ENCODE results near the gene PLEKHO2.
"Not testable (repeated sequence)": the region's sequence is repeated elsewhere in the genome, so short reads cannot be mapped to it uniquely, and the experiment has no call there.

PLEKHO2 gene

GRCh38 chr15:64841344-64842095 is at the start of gene PLEKHO2:
Gene PLEKHO2, plus strand, starts transcription at chr15:64841915. Its CDS starts 102 bp downstream, at chr15:64842017.
- peak within 1 kb of the TSS; percentile 94 for H3K4me3 ChIP-seq (ENCODE audit: insufficient read depth, low read length, poor library complexity, severe bottlenecking)
- peak within 1 kb of the TSS; percentile 94 for H3K4me2 ChIP-seq (ENCODE audit: low read depth, low read length, poor library complexity, severe bottlenecking)
- H3F3A ChIP-seq (ENCODE audit: insufficient read depth), result peaks cover 10% of the 10 kb centered on the region; the same call in 1 of the 2 replicates
- H2AFZ ChIP-seq (ENCODE audit: low read depth, low read length, severe bottlenecking), result peak within 1 kb of the TSS; percentile 36
- peak within 1 kb of the TSS; percentile 3; the same call in 1 of the 2 replicates for H3K27ac ChIP-seq (ENCODE audit: low read depth, low read length)
- peak within 1 kb of the TSS; percentile 94 for H3K9ac ChIP-seq (ENCODE audit: low read length)
- no peak for TF ChIP-seq EZH2phosphoT487 (conservative IDR thresholded peaks at IDR 0.05; ENCODE audit: low read length)
- TF ChIP-seq, protein P1, sequence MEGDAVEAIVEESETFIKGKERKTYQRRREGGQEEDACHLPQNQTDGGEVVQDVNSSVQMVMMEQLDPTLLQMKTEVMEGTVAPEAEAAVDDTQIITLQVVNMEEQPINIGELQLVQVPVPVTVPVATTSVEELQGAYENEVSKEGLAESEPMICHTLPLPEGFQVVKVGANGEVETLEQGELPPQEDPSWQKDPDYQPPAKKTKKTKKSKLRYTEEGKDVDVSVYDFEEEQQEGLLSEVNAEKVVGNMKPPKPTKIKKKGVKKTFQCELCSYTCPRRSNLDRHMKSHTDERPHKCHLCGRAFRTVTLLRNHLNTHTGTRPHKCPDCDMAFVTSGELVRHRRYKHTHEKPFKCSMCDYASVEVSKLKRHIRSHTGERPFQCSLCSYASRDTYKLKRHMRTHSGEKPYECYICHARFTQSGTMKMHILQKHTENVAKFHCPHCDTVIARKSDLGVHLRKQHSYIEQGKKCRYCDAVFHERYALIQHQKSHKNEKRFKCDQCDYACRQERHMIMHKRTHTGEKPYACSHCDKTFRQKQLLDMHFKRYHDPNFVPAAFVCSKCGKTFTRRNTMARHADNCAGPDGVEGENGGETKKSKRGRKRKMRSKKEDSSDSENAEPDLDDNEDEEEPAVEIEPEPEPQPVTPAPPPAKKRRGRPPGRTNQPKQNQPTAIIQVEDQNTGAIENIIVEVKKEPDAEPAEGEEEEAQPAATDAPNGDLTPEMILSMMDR (IDR thresholded peaks at IDR 0.05; ENCODE audit: insufficient read depth, low read length, poor library complexity, severe bottlenecking), result no peak
- peaks cover 23% of the 10 kb centered on the region for H3K79me2 ChIP-seq (ENCODE audit: insufficient read depth, low read length)
- H3K36me3 ChIP-seq (ENCODE audit: low read length), result no peaks in the 10 kb centered on the region
- no peaks in the 10 kb centered on the region for H3K9me3 ChIP-seq (ENCODE audit: insufficient read depth, low read length)
- H4K20me1 ChIP-seq (ENCODE audit: low read depth, low read length), result no peaks in the 10 kb centered on the region
- H3K9me2 ChIP-seq (replicated peaks; ENCODE audit: insufficient read depth, low read length), result no peaks in the 10 kb centered on the region
- no peaks in the 10 kb centered on the region for H3K27me3 ChIP-seq (ENCODE audit: low read length)

DNA sequence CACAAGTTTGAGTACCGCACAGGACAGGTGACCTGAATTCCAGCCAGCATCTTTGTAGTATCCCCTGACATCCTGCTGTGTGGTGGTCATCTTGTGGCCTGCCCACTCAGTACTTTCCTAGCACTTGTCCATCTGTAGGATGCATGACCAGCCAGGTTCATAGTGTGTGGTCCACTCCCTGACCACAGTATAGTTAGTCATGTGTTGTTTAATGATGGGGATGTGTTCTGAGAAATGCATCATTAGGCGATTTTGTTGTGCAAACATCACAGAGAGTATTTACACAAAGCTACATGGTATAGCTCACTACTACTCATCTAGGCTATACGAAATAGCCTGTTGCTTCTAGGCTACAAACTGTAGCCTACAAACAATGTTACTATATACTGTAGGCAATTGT is 49.4 kb upstream of the PLEKHO2 start:
- H3F3A ChIP-seq (ENCODE audit: insufficient read depth), result no peaks in the 10 kb centered on the region
- H3K79me2 ChIP-seq (ENCODE audit: insufficient read depth, low read length), result no peaks in the 10 kb centered on the region
- no peaks in the 10 kb centered on the region for H3K27me3 ChIP-seq (ENCODE audit: low read length)

DNA sequence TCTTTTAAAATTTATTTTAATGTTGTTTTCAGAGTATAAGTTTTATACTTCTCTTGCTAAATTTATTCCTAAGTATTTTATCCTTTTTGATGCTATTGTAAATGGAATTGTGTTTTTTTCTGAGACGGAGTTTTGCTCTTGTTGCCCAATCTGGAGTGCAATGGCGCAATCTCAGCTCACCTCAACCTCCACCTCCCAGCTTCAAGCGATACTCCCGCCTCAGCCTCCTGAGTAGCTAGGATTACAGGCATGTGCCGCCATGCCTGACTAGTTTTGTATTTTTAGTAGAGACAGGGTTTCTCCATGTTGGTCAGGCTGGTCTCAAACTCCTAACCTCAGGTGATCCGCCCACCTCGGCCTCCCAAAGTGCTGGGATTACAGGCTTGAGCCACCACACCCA is 46.4 kb upstream of the PLEKHO2 start:
- H4K20me1 ChIP-seq (ENCODE audit: low read depth, low read length); H3K4me2 ChIP-seq (ENCODE audit: low read depth, low read length, poor library complexity, severe bottlenecking); H3K9ac ChIP-seq (ENCODE audit: low read length); H3K27me3 ChIP-seq (ENCODE audit: low read length); H3K79me2 ChIP-seq (ENCODE audit: insufficient read depth, low read length); H3K4me3 ChIP-seq (ENCODE audit: insufficient read depth, low read length, poor library complexity, severe bottlenecking); H3K9me2 ChIP-seq (replicated peaks; ENCODE audit: insufficient read depth, low read length); H3K27ac ChIP-seq (ENCODE audit: low read depth, low read length); H3K9me3 ChIP-seq (ENCODE audit: insufficient read depth, low read length); H3F3A ChIP-seq (ENCODE audit: insufficient read depth); H2AFZ ChIP-seq (ENCODE audit: low read depth, low read length, severe bottlenecking); H3K36me3 ChIP-seq (ENCODE audit: low read length): not testable (repeated sequence)

More for the DNA sequence above, 49.4 kb upstream of the PLEKHO2 start:
- Histone ChIP-seq H3K36me3 (ENCODE audit: low read length) (no peaks in the 10 kb centered on the region), H2AFZ (ENCODE audit: low read depth, low read length, severe bottlenecking) (no peak overlapping the region), H3K4me3 (ENCODE audit: insufficient read depth, low read length, poor library complexity, severe bottlenecking) (no peak overlapping the region), H3K9me2 (replicated peaks; ENCODE audit: insufficient read depth, low read length) (no peaks in the 10 kb centered on the region), H3K27ac (ENCODE audit: low read depth, low read length) (no peak overlapping the region), H3K9me3 (ENCODE audit: insufficient read depth, low read length) (no peaks in the 10 kb centered on the region), H3K4me2 (ENCODE audit: low read depth, low read length, poor library complexity, severe bottlenecking) (no peak overlapping the region), H4K20me1 (ENCODE audit: low read depth, low read length) (no peaks in the 10 kb centered on the region), H3K9ac (ENCODE audit: low read length) (no peak overlapping the region)
- TF ChIP-seq, protein P1 (IDR thresholded peaks at IDR 0.05; ENCODE audit: insufficient read depth, low read length, poor library complexity, severe bottlenecking), result no peak
- no peak for TF ChIP-seq EZH2phosphoT487 (conservative IDR thresholded peaks at IDR 0.05; ENCODE audit: low read length)

DNA sequence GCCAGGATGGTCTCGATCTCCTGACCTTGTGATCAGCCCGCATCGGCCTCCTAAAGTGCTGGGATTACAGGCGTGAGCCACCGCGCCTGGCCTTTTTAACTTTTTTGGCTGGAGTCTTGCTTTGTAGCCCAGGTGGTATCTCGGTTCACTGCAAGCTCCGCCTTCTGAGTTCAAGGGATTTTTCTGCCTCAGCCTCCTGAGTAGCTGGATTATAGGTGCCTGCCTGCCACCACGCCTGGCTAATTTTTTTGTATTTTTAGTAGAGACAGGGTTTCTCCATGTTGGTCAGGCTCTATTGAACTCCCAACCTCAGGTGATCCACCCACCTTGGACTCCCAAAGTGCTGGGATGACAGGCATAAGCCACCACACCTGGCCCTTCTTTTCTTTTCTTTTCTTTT is 45.8 kb upstream of the PLEKHO2 start:
- H3K9me2 ChIP-seq (replicated peaks; ENCODE audit: insufficient read depth, low read length); H3K27ac ChIP-seq (ENCODE audit: low read depth, low read length); H3K4me2 ChIP-seq (ENCODE audit: low read depth, low read length, poor library complexity, severe bottlenecking); H3K9ac ChIP-seq (ENCODE audit: low read length); H3K79me2 ChIP-seq (ENCODE audit: insufficient read depth, low read length); H3K36me3 ChIP-seq (ENCODE audit: low read length); H2AFZ ChIP-seq (ENCODE audit: low read depth, low read length, severe bottlenecking); H3K9me3 ChIP-seq (ENCODE audit: insufficient read depth, low read length); H4K20me1 ChIP-seq (ENCODE audit: low read depth, low read length); H3K27me3 ChIP-seq (ENCODE audit: low read length); H3F3A ChIP-seq (ENCODE audit: insufficient read depth); H3K4me3 ChIP-seq (ENCODE audit: insufficient read depth, low read length, poor library complexity, severe bottlenecking): not testable (repeated sequence)

GRCh38 chr15:64798905-64799304 is 42.8 kb upstream of the PLEKHO2 start:
- not testable (repeated sequence) for H3K79me2 ChIP-seq (ENCODE audit: insufficient read depth, low read length); H3K27ac ChIP-seq (ENCODE audit: low read depth, low read length); H3K4me2 ChIP-seq (ENCODE audit: low read depth, low read length, poor library complexity, severe bottlenecking); H2AFZ ChIP-seq (ENCODE audit: low read depth, low read length, severe bottlenecking); H3F3A ChIP-seq (ENCODE audit: insufficient read depth); H4K20me1 ChIP-seq (ENCODE audit: low read depth, low read length); H3K27me3 ChIP-seq (ENCODE audit: low read length); H3K9me3 ChIP-seq (ENCODE audit: insufficient read depth, low read length); H3K9ac ChIP-seq (ENCODE audit: low read length); H3K9me2 ChIP-seq (replicated peaks; ENCODE audit: insufficient read depth, low read length); H3K4me3 ChIP-seq (ENCODE audit: insufficient read depth, low read length, poor library complexity, severe bottlenecking); H3K36me3 ChIP-seq (ENCODE audit: low read length)
